ENCODE measurements around the gene DENND6B. TPM values are rescaled to one million over a fixed set of nuclear protein-coding genes. Genes with fewer than 3 reads are reported as not detected.
A peak's percentile ranks its signal among the peaks of the same experiment; 100 is the strongest.

DENND6B gene
- total RNA-seq, 1 experiment from 2014 or later, result 14.3 TPM

DNA sequence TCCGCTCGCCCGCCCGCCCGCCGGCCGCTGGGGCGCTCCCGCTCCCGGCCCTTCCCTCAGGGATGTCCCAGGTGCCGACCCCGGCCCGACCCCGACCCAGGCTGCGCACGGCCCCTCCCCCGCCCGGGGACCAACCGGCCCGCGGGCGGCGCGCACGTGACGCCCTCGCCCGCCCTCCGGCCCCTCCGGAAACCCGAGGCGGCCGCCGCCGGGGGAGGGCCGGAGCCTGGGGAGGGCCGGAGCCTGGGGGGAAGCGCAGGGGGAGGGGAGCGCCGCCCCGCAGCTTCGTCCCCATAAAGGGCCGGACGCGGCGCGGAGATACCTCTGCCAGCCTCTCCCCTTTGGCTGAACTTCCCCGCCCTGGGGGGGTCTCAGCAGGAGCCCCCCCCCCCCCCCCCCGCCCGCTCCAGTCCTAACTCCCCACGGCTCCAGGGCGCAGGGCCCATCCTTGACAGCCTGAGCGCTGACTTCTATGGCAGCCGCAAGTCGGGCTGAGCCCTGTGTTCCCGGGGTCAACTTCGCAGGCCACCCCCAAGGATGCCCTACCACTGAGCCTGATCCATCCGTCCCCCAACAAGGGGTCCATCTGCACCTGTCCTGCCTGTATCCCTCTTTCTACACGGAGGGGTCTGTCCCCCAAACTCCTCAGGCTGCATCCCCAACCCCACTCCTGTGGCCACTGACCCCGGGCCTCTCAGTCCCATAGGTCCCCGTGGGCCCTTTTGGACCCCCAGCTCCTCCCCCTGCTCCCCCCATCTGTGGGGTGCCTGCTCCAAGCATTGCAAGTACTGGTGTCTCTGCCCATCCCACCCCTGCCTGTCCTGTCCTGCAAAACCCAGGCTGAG lies 65.0 kb downstream of the DENND6B start, which contains the start of gene MAPK12:
TSS of gene MAPK12 (minus strand) at position 69 of the 845 bp plus-strand sequence. CDS start 174 bp downstream, outside the sequence.
- Histone ChIP-seq H3K27me3 (ENCODE audit: insufficient read depth, low read depth) (no peaks in the 10 kb centered on the region), H3K4me3 (peak within 1 kb of the TSS; percentile 62), H4K20me1 (ENCODE audit: insufficient read depth) (no peaks in the 10 kb centered on the region; the same call in none of the 2 replicates), H3F3A (ENCODE audit: insufficient read depth, low read depth) (peaks cover 22% of the 10 kb centered on the region), H3K79me2 (ENCODE audit: low read depth) (peaks cover 23% of the 10 kb centered on the region), H3K9me2 (ENCODE audit: insufficient read depth) (no peaks in the 10 kb centered on the region), H3K36me3 (ENCODE audit: low read depth) (no peaks in the 10 kb centered on the region), H3K27ac (peak within 1 kb of the TSS; percentile 33), H3K9me3 (ENCODE audit: insufficient read depth, low read depth) (no peaks in the 10 kb centered on the region), H2AFZ (peak within 1 kb of the TSS; percentile 85), H3K4me1 (replicated peaks; ENCODE audit: insufficient read depth) (peaks cover 30% of the 10 kb centered on the region), H3K4me2 (peak within 1 kb of the TSS; percentile 92)
- TF ChIP-seq EZH2 (IDR thresholded peaks at IDR 0.05; ENCODE audit: low read depth), result no peak
- TF ChIP-seq, protein P1, sequence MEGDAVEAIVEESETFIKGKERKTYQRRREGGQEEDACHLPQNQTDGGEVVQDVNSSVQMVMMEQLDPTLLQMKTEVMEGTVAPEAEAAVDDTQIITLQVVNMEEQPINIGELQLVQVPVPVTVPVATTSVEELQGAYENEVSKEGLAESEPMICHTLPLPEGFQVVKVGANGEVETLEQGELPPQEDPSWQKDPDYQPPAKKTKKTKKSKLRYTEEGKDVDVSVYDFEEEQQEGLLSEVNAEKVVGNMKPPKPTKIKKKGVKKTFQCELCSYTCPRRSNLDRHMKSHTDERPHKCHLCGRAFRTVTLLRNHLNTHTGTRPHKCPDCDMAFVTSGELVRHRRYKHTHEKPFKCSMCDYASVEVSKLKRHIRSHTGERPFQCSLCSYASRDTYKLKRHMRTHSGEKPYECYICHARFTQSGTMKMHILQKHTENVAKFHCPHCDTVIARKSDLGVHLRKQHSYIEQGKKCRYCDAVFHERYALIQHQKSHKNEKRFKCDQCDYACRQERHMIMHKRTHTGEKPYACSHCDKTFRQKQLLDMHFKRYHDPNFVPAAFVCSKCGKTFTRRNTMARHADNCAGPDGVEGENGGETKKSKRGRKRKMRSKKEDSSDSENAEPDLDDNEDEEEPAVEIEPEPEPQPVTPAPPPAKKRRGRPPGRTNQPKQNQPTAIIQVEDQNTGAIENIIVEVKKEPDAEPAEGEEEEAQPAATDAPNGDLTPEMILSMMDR (conservative IDR thresholded peaks at IDR 0.05), result no peak
- BruUV-seq (replicated peaks), result no TSS peak
- CTCF ChIA-PET, result interaction anchor here (1.0 kb wide), 2 partner anchors 9 to 40 kb away, joined by 4 to 5 read pairs; no protein-coding TSS in a partner anchor
- peak in 1 of 2 experiments; percentile 53 for DNase-seq
- POLR2A ChIA-PET (ENCODE audit: unreplicated experiment), result no interaction called here
- intact Hi-C loops (cut with micrococcal nuclease; ENCODE audit: unreplicated experiment), result no loop called here

DNA sequence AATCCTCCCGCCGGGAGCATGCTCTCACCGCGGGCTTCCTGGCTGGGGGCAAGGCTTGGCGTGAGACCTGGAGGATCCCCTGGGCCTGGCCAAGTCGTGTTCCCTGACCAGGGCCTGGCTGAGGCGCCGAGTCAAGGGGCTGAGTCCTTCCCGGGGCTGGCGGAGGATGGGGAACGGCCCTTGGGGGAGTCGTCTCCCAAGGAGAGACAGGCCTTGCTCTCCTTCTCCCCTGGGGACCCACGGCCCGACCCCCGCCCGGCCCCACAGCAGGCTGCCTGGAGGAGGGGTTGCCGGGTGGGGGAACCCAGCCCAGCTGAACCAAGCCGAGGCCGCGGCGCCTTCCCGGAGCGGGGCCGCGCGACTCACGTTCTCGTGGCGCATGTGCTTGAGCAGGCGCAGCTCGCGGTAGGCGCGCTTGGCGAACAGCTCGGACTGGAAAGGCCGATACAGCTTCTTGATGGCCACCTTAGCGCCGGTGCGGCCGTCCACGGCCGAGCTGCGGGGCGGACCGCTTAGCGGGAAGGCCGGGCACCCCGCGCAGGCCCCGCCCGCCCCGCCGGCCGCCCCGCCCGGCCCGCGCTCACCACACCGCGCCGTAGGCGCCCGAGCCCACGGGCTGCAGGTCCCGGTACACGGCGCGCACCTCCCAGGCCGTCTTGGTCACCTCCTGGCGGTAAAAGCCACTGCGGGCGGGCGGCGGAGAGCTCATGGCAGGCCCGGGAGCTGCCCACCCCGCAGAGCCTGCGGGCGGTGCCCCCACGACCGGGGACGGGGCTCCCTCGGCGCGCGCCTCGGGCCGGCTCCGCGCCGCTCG lies 65.8 kb downstream of the DENND6B start:
- H4K20me1 ChIP-seq (ENCODE audit: insufficient read depth), result peaks cover 3% of the 10 kb centered on the region
- no peaks in the 10 kb centered on the region for H3K9me3 ChIP-seq (ENCODE audit: insufficient read depth, low read depth)
- no peaks in the 10 kb centered on the region for H3K9me2 ChIP-seq (ENCODE audit: insufficient read depth)
- intact Hi-C loops (cut with micrococcal nuclease; ENCODE audit: unreplicated experiment), result no loop called here
- H3K27me3 ChIP-seq (ENCODE audit: insufficient read depth, low read depth), result no peaks in the 10 kb centered on the region
- peak in 1 of 2 experiments; percentile 52 for DNase-seq
- BruUV-seq (replicated peaks), result no TSS peak
- CTCF ChIA-PET, result no interaction called here
- peak overlapping the region; percentile 92 for H3K4me2 ChIP-seq
- peaks cover 23% of the 10 kb centered on the region for H3K79me2 ChIP-seq (ENCODE audit: low read depth)
- H2AFZ ChIP-seq, result peak overlapping the region; percentile 85
- no peak for TF ChIP-seq EZH2 (IDR thresholded peaks at IDR 0.05; ENCODE audit: low read depth)
- TF ChIP-seq, protein P1 (conservative IDR thresholded peaks at IDR 0.05), result no peak
- 0 out of 2 replicates have a peak, but pooled peaks cover 3% of the 10 kb centered on the region for H3K36me3 ChIP-seq (ENCODE audit: low read depth)
- H3K4me3 ChIP-seq, result peak overlapping the region; percentile 62
- POLR2A ChIA-PET (ENCODE audit: unreplicated experiment), result interaction anchor here (0.7 kb wide), 1 partner anchor 46 kb away, joined by 3 read pairs; the partner anchor contains the start of gene PLXNB2
- peaks cover 30% of the 10 kb centered on the region for H3K4me1 ChIP-seq (replicated peaks; ENCODE audit: insufficient read depth)
- H3F3A ChIP-seq (ENCODE audit: insufficient read depth, low read depth), result peaks cover 22% of the 10 kb centered on the region
- H3K27ac ChIP-seq, result no peak overlapping the region

DNA sequence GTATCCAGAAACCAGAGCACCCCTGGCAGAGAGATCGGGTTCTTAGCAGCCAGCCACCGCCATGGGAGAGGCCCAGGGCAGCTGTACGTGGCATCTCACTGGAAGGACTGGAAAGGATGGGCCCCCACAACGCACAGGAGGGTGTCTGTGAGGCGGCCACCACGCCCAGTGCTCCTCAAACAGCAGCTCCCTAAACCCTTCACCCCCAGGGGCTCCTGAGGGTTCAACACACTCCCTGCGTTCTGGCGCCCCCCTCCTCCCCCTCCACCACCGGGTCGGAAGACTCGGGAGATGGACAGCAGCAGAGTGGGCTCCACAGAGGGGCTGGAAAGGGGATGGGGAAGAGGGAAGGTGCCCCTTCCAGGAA lies 66.4 kb downstream of the DENND6B start:
- intact Hi-C loops (cut with micrococcal nuclease; ENCODE audit: unreplicated experiment), result no loop called here
- Histone ChIP-seq H4K20me1 (ENCODE audit: insufficient read depth) (peaks cover 3% of the 10 kb centered on the region), H3K4me2 (peak overlapping the region; percentile 92), H3F3A (ENCODE audit: insufficient read depth, low read depth) (peaks cover 22% of the 10 kb centered on the region), H3K9me3 (ENCODE audit: insufficient read depth, low read depth) (no peaks in the 10 kb centered on the region), H3K4me3 (peak overlapping the region; percentile 62), H3K79me2 (ENCODE audit: low read depth) (peaks cover 23% of the 10 kb centered on the region), H3K4me1 (replicated peaks; ENCODE audit: insufficient read depth) (peaks cover 30% of the 10 kb centered on the region), H3K27ac (no peak overlapping the region), H3K36me3 (ENCODE audit: low read depth) (0 out of 2 replicates have a peak, but pooled peaks cover 3% of the 10 kb centered on the region), H2AFZ (peak overlapping the region; percentile 85), H3K9me2 (ENCODE audit: insufficient read depth) (no peaks in the 10 kb centered on the region), H3K27me3 (ENCODE audit: insufficient read depth, low read depth) (no peaks in the 10 kb centered on the region)
- no peak for TF ChIP-seq EZH2 (IDR thresholded peaks at IDR 0.05; ENCODE audit: low read depth)
- TF ChIP-seq, protein P1 (conservative IDR thresholded peaks at IDR 0.05), result no peak
- BruUV-seq (replicated peaks), result TSS peak; percentile 29
- POLR2A ChIA-PET (ENCODE audit: unreplicated experiment), result interaction anchor here (0.7 kb wide), 1 partner anchor 47 kb away, joined by 3 read pairs; the partner anchor contains the start of gene PLXNB2
- DNase-seq, result no peak
- CTCF ChIA-PET, result interaction anchor here (0.6 kb wide), 1 partner anchor 17 kb away, joined by 6 read pairs; no protein-coding TSS in a partner anchor
